Uterus (tissue), 2 donors: ENCODE results near the gene KCNIP1.

ENCODE experiments used
- POLR2A ChIP-seq, 2 donors: fragments of 450-650 bp; IDR thresholded peaks; one replicate each; pipeline ENCODE4 v1.6.1; 2016; ENCODE audit warnings: antibody characterized with exemption in 2 of 2, mild to moderate bottlenecking in 1 of 2, moderate library complexity in 1 of 2
- TF ChIP-seq, protein P1 (sequence below), 4 experiments: fragments of 200-600 bp in 2 of 4; fragments of 450-650 bp in 2 of 4; sonication (generic) in 2 of 4; IDR thresholded peaks; one replicate each; pipeline ENCODE4 v1.5.1; 2016 to 2019; ENCODE audit warnings: antibody characterized with exemption in 4 of 4, mild to moderate bottlenecking in 2 of 4, moderate library complexity in 1 of 4

DNA sequence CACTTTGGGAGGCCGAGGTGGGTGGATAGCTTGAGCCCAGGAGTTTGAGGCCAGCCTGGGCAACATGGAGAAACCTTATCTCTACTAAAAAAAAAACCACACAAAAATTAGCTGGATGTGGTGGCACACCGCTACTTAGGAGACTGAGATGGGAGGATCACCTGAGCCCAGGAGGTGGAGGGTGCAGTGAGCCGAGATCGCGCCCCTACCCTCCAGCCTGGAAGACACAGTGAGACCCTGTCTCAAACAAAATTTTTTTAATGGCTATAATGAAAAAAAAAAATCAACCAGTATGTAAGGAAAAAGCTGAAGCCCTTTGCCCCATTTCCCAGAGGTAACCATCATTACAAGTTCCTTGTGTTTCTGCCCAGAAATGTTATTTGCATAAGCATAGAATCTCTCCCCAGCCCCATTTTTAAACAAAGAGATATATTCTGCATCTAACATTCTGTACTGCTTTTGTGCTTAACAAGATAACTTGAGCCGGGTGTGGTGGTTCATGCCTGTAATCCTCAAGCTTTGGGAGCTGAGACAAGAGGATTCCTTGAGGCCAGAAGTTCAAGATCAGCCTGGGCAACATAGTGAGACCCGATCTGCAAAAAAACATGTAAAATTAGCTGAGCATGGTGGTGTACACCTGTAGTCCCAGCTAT lies 35.1 kb upstream of the KCNIP1 start:
- TF ChIP-seq, protein P1, sequence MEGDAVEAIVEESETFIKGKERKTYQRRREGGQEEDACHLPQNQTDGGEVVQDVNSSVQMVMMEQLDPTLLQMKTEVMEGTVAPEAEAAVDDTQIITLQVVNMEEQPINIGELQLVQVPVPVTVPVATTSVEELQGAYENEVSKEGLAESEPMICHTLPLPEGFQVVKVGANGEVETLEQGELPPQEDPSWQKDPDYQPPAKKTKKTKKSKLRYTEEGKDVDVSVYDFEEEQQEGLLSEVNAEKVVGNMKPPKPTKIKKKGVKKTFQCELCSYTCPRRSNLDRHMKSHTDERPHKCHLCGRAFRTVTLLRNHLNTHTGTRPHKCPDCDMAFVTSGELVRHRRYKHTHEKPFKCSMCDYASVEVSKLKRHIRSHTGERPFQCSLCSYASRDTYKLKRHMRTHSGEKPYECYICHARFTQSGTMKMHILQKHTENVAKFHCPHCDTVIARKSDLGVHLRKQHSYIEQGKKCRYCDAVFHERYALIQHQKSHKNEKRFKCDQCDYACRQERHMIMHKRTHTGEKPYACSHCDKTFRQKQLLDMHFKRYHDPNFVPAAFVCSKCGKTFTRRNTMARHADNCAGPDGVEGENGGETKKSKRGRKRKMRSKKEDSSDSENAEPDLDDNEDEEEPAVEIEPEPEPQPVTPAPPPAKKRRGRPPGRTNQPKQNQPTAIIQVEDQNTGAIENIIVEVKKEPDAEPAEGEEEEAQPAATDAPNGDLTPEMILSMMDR (IDR thresholded peaks at IDR 0.05) = no peak
- TF ChIP-seq POLR2A (IDR thresholded peaks at IDR 0.05) = no peak
